NCI-H460 (cell line): Measurements from ENCODE around the gene PPIH. TPM values are rescaled to one million over a fixed set of nuclear protein-coding genes. Genes with fewer than 3 reads are reported as not detected.
"Not testable (repeated sequence)": the region's sequence is repeated elsewhere in the genome, so short reads cannot be mapped to it uniquely, and the experiment has no call there.

Experiments used
- DNase-seq: peaks from one replicate; pipeline ENCODE4 v3.0.0-alpha.2; 2016; ENCODE audit warnings: low read depth; ENCODE audit errors: extremely low read depth
- total RNA-seq: library from RNA; depleted of rRNA; stranded (reverse); fragments of >200 nt; shearing (Covaris generic); gene quantifications from 2 replicates; pipeline ENCODE4 v1.2.3, GENCODE V29; 2014

Gene PPIH
- total RNA-seq, 1 experiment from 2014 or later, result 40.4 TPM

- peak; percentile 97 for DNase-seq
These were observed 23.7 kb downstream of the PPIH start, which contains the start of gene YBX1 for GRCh38 chr1:42681741-42682483. TSS of gene YBX1 (plus strand) at chr1:42682418. CDS start at chr1:42682566, 148 bp downstream.

DNA sequence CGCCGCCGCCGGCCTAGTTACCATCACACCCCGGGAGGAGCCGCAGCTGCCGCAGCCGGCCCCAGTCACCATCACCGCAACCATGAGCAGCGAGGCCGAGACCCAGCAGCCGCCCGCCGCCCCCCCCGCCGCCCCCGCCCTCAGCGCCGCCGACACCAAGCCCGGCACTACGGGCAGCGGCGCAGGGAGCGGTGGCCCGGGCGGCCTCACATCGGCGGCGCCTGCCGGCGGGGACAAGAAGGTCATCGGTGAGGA is 24.2 kb downstream of the PPIH start:
- DNase-seq, result not testable (repeated sequence)

DNA sequence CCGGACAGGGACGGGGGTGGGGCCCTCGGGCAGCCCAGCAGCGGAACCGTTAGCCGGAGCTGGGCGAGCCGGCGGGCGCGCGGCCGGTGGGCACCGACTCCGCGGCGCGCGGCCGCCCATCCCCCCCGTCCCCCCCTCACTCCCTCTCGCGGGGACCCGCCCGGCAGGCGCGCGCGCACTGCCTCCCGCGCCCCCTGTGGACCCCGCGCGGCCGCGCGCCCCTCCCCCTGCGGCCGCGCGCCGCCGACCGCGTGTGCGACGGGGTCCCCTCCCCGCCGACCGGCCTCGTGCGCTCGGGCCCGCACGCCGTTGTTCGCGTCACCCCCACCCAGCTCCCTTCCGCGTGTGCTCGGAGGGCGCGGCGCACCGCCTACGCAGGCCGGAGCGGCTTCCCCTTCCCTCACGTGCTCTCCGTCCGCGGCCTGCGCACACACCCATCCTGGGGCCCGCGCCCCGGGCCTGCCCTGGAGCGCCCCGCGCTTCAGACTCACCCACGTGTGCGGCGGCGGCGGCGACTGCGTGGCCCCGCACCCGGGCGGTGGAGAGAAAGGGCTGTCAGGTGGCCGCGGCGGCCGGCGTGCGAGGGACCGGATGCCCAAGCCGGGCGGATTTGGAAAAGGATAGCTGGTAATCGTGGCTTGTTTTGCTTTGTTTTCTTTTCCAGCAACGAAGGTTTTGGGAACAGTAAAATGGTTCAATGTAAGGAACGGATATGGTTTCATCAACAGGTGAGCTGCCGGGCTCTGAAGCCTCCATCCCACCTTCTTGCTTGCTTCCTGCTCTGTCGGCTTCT is 24.7 kb downstream of the PPIH start:
- peak; percentile 50 for DNase-seq

DNA sequence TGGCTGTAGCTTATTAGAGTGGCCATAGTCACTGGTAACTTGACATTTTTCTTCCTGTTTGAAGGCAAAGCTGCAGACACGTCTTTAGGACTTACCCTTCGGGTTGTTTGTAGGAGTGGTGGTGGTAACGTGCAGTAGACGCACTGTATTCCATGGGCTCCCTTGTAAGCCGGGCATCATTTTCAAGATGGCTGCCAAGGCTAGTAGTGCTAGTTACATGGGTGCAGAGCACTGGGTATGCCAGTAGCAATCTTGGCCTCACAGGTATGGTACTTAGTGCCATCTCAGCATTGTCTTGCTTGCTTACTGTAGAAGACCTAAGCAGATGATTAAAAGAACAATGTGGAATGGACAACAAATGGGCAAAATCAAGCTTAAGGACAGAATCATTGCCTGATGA is 25.9 kb downstream of the PPIH start:
- no peak for DNase-seq

GRCh38 chr1:42686418-42686817 is 28.2 kb downstream of the PPIH start:
- no peak for DNase-seq

DNA sequence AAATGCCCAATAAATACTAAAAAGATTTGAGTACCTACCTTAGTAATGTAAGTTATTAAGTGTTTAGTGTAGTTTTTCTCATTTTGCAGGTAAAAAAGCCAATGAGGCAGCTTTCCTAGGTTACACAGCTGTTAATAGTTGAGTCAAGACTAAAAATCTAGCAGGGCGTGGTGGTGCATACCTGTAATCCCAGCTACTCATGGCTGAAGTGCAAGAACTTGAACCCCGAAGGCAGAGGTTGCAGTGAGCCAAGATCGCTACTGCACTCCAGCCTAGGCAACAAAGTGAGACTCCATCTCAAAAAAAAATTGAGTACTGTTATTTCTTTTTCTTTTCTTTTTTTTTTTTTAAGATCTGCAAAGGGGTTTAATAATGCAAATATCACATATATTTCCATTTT is 31.7 kb downstream of the PPIH start:
- no peak for DNase-seq

DNA sequence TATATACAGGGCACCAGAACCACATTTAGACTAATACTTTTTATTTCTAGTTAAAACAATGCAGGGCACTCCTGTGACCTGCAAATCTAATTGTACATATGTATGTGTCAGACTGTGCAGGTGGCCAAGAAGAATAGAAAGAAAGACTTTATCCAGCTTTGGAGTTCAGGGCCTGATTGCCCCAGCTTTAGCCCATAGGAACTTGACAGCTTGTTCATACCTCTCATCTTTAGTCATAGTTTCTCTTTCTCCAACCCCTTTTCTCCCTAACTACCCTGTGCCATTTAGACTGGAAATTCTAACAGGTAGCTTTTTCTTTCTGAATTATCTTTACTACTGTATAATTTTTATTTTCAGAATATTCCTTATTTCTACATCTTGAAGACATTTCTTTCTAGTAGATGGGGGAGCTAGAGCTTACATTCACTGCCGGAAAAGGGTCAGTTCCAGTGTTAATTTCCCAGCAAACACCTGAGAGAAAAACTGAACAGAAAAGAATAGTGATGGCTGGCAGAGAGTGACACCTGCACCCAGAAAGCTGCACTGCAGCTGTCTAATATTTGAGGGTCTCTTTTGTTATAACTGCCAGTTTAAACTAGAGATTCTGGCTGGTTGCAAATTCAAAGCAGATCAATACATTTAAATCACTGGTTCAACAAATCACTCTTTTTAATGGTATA is 32.4 kb downstream of the PPIH start:
- DNase-seq, result no peak

DNA sequence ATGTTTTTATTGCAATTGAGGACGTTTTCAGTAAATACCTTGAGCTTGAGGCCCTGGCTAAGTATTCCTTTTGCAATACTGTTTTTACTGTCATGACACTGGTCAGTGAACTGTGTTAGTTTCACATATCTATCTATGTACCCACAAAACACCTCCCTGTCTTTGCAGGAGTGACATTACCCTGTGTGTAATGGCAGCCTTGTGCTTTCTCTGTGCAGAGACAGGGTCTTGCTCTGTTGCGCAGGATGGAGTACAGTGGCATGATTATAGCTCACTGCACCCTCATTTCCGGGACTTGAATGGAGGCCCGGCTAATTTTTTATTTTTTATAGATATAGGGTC is 32.9 kb downstream of the PPIH start:
- DNase-seq, result no peak

- no peak for DNase-seq
These were observed 34.2 kb downstream of the PPIH start for GRCh38 chr1:42692461-42692860.

DNA sequence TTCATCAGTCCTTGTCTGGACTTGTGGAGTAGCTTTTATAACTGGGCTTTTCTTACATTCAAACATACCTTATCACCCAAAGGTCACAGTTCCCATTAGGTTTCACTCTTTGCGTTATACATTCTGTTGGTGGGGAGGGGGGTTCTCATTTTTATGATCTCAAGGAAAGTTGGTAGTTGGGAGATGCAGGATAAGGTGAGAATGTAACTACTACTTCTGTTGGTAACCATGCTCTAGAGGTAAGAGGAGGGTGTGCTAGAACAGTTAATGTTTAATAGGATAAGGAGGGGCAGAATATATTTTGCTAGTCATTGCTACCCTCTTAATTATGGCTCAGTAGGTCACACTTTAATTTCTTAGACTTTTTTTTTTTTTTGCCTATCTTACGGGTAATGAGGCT is 34.7 kb downstream of the PPIH start:
- DNase-seq, result no peak

GRCh38 chr1:42698081-42698813 is 40.0 kb downstream of the PPIH start:
- no peak for DNase-seq

DNA sequence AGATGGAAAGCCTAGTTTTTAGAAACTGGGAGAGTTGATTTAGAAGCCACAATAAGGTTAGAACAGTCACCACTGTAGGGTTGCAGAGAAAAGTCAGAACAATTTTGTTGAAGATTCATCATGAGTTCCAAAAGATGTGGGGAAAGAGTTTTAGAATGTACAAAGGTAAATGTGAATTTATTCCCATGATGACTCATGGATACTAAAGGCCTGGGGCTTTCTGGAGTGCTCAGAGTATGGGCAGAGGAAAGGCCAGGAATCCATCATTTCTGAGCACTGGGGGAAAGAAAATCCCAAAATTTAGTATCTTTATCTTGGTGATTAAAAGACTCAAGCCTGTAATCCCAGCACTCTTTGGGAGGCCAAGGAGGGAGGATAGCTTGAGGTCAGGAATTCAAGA is 41.8 kb downstream of the PPIH start:
- DNase-seq, result no peak

GRCh38 chr1:42703888-42704464 is 45.8 kb downstream of the PPIH start:
- DNase-seq, result no peak

- not testable (repeated sequence) for DNase-seq
These were observed 54.6 kb downstream of the PPIH start for GRCh38 chr1:42712808-42713207.

- DNase-seq, result no peak
These were observed 55.1 kb downstream of the PPIH start for GRCh38 chr1:42713293-42713692.

GRCh38 chr1:42714441-42714840 is 56.2 kb downstream of the PPIH start:
- DNase-seq, result not testable (repeated sequence)

DNA sequence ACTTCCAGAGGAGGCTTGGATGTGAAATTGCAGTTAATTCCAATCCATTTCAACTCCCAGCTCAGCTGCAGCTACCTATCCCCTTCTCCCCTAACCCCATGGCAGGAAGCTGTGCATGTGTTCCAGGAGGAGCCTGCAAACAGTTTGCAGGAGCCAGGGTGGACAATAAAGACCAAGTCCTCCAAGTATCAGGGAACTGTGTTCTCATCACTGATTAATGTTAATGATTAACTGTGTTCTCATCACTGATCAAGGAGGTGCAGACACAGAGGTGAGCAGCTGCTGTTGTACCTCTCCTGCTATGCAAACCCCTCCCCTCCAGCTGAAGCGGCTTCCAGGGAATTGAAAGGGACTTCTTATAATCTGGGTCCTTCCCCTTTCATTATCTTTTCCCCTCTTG is 62.6 kb downstream of the PPIH start:
- DNase-seq, result no peak

DNA sequence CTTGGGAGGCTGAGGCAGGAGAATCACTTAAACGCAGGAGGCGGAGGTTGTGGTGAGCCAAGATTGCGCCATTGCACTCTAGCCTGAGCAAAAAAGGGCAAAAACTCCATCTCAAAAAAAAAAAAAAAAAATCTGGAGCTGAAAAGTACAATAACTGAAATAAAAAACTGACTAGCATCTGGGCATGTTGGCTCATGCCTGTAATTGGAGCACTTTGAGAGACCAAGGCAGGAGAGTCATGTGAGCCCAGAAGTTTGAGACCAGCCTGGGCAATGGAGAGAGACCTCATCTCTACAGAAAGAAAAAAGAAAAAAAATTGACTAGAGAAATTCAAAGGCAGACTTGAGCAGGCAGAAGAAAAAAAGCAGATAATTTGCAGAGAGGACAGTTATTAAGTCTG is 63.7 kb downstream of the PPIH start:
- no peak for DNase-seq

GRCh38 chr1:42722403-42722802 is 64.2 kb downstream of the PPIH start:
- not testable (repeated sequence) for DNase-seq

GRCh38 chr1:42723511-42723910 is 65.3 kb downstream of the PPIH start:
- no peak for DNase-seq

DNA sequence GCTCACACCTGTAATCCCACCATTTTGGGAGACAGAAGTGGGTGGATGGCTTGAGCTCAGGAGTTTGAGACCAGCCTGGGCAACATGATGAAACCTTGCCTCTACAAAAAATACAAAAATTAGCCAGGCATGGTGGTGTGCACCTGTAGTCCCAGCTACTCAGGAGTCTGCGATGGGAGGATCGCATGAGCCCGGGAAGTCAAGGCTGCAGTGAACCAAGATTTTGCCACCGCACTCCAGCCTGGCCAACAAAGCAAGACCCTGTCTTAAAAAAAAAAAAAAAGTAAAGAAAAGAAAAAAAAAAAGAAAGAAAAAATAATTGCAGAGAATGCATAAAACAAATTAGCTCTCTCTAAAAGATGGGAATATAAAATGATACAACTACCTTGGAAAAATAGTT is 67.6 kb downstream of the PPIH start:
- DNase-seq, result not testable (repeated sequence)
